Subcutaneous adipose tissue (tissue), 4 donors: ENCODE data around the gene SUMF1. TPM values are rescaled to one million over a fixed set of nuclear protein-coding genes. Genes with fewer than 3 reads are reported as not detected.

Experiments
- CTCF ChIP-seq: fragments of 450-650 bp; IDR thresholded peaks from one replicate; pipeline ENCODE4 v1.5.1; 2016; ENCODE audit warnings: low read depth, mild to moderate bottlenecking, control low read depth, antibody characterized with exemption, moderate library complexity
- total RNA-seq, 4 donors: library from RNA; depleted of rRNA; stranded (reverse); fragments of >200 nt; gene quantifications; one replicate each; pipeline ENCODE4 v1.1.0, GENCODE V29; 2016

Gene SUMF1
- total RNA-seq, 4 donors from 2014 or later: 44.3 to 102 (median 68.5) TPM

- TF ChIP-seq CTCF: no peak
These were observed 108.8 kb downstream of the SUMF1 start for GRCh38 chr3:4358273-4358672.

GRCh38 chr3:4356546-4357410 lies 110.3 kb downstream of the SUMF1 start:
- TF ChIP-seq CTCF: no peak

DNA sequence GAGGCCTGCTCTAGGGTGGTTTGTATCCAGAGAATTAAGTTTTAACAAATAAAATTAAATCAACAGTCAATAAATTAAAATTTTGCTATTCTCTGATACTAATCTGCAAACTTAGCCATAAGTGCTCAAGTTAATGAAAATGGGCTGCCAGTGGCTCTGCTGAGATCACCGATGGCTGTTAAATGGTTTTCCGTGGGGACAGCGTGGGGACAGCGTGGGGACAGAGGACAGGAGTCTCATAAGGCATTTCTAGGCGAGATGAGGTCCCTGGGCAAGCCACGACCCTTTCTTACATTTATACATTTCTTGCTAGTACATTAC lies 110.9 kb downstream of the SUMF1 start:
- TF ChIP-seq CTCF: no peak

DNA sequence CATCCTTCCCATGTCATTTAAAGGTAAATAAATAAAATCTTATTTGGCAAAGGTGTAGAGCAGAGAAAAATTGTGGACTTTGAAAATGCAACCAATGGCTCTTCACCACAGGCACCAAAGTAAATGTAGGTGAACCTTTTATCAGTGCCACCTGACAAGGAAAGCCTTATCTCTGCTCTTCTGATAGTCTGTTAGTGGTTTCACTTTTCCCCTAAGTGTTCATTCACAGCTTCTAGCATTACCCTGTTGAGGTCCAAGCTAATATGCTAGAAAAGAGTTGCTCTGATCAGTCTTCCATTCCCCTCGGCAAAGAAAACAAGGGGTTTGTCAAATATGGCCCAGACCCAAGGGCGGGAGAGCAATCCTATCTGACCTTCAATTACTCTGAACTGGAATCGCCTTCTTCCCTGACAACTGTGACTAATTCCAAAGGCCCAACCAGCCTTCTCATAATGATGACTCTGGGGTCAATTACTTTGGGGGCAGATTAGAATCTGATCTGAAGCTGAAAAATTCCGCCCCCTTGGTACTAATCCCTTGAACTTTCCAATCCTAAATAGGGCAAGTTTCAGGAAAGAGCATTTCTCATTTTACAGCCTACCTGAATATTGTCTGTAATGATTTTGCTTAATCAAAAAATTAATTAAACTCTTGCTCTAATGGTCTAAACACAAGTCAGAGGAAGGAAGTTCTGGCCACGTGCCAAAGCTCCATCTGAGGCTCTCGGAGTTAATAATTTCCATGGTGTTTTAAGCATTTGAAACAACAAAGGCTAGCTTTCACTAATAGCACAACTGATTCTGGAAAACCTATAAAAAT lies 111.5 kb downstream of the SUMF1 start:
- TF ChIP-seq CTCF: no peak

DNA sequence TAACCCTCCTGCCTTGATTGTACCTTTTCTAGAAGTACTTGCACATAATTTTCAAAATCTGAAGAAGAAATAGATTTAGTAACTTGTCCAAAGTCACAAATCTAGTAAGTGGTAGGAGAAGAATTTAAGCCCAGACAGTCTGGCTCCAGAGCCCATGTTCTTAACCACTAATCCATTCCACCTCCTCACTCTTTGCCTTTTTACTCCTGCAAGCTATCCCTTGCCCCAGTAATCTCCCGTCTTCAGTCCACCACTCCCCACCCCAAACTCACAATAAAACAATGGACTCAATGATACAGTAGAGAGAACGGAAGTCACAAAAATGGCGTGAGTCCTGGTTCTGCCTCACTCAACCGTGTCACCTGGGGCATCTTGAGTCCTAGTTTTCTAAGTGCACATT lies 115.2 kb downstream of the SUMF1 start:
- no peak for TF ChIP-seq CTCF

- TF ChIP-seq CTCF: no peak
These were observed 115.8 kb downstream of the SUMF1 start for GRCh38 chr3:4351164-4351855.

DNA sequence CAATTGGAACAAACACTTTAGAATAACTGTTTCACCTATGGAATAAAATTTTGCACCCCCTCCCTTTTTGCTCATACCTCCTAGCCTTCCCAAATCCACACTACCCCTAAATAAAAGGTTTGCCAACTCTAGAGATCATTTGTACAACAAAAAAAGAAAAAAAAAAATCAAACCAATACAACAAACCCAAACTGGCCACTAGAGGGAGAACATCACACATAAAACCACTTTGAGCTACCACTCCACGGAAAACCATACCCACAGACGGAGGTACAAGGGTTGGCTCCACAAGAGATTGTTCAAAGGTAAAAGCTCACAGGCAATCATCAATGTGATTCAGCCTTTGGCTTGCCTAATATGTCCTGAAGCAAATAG lies 116.3 kb downstream of the SUMF1 start:
- TF ChIP-seq CTCF: no peak
